GM12892 (cell line): ENCODE results near the gene CCDC116.

Experiments
- POLR2A ChIP-seq: IDR thresholded peaks from 2 replicates; pipeline ENCODE4 v1.6.1; 2011; ENCODE audit warnings: low read depth, low read length, control low read depth
- POLR2AphosphoS5 ChIP-seq: IDR thresholded peaks from 2 replicates; pipeline ENCODE4 v1.6.1; 2011; ENCODE audit warnings: low read depth, low read length, control low read depth

- TF ChIP-seq POLR2AphosphoS5 (no peak), POLR2A (no peak)
Observed at GRCh38 chr22:21642584-21643448, 10.3 kb downstream of the CCDC116 start.
